IPS-20b (cell line): ENCODE results near the gene RTP2.

Source experiments
- H3K27ac ChIP-seq: one replicate; pipeline ENCODE4 v1.5.1; 2013; ENCODE audit warnings: low read length
- H3K27me3 ChIP-seq: 2 replicates; pipeline ENCODE4 v1.6.1; 2013; ENCODE audit warnings: mild to moderate bottlenecking, low read length, inconsistent platforms; ENCODE audit not compliant: insufficient read depth
- H3K36me3 ChIP-seq: 2 replicates; pipeline ENCODE4 v1.6.1; 2013; ENCODE audit warnings: low read depth, mild to moderate bottlenecking, inconsistent platforms, low read length, moderate library complexity; ENCODE audit not compliant: insufficient read depth
- H3K4me1 ChIP-seq: 2 replicates; pipeline ENCODE4 v1.6.1; 2013; ENCODE audit warnings: mild to moderate bottlenecking, control low read depth, inconsistent platforms, low read length, moderate library complexity; ENCODE audit not compliant: insufficient read depth
- H3K4me3 ChIP-seq: 2 replicates; pipeline ENCODE4 v1.5.1; 2013; ENCODE audit warnings: mild to moderate bottlenecking, low read length, inconsistent platforms
- H3K9ac ChIP-seq: 2 replicates; pipeline ENCODE4 v1.6.1; 2013; ENCODE audit warnings: low read depth, mild to moderate bottlenecking, inconsistent platforms, low read length, moderate library complexity
- H3K9me3 ChIP-seq: 2 replicates; pipeline ENCODE4 v1.6.1; 2013; ENCODE audit warnings: mild to moderate bottlenecking, low read depth, low read length, inconsistent platforms; ENCODE audit not compliant: insufficient read depth

RTP2 gene

DNA sequence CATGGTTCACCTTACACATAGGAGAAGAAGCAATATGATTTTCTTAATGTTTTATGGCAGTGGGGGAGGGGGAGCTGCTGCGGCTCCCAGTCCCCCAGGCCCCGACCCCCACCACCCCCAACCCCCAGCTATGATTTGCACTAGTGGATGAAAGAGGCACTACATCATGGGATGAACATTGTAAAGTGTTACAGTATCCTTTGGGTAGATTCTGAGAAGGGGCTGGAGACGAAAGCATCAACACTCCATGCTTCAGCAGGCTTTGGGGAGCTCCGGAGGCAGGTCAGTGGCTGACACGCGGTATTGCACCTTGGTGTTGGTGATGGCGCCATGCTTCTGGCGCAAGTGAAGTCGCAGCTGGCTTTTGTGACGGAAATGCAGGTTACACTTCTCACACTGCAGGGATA lies 19.9 kb upstream of the RTP2 start:
- Histone ChIP-seq H3K4me3 (no peak overlapping the region), H3K9ac (no peak overlapping the region), H3K9me3 (no peaks in the 10 kb centered on the region), H3K27ac (no peak overlapping the region), H3K36me3 (peaks cover 12% of the 10 kb centered on the region), H3K27me3 (no peaks in the 10 kb centered on the region), H3K4me1 (peaks cover 4% of the 10 kb centered on the region; the same call in 1 of the 2 replicates)

DNA sequence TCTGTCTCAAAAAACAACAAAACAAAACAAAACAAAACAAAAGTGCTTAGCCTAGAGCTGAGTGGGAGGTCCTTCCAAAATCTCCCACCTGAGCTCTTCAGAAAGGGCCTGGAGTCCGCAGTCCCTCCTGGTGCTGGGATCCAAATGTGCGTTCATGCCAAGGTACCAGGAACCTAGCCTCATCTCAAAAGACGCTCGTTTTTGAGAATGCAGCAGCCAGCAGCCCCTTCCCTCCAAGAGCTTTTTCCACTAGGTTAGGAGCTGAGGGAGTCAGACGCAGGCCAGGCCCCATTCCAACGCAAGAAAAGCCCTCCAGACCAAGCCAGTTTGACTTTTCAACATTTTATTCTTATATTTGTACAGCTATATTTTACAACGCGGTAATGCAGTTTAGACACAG lies 18.7 kb upstream of the RTP2 start:
- H3K4me1 ChIP-seq, result peaks cover 4% of the 10 kb centered on the region; the same call in 1 of the 2 replicates
- H3K4me3 ChIP-seq, result no peak overlapping the region
- H3K27ac ChIP-seq, result no peak overlapping the region
- H3K36me3 ChIP-seq, result peaks cover 7% of the 10 kb centered on the region; the same call in 1 of the 2 replicates
- H3K9ac ChIP-seq, result no peak overlapping the region
- H3K9me3 ChIP-seq, result no peaks in the 10 kb centered on the region
- H3K27me3 ChIP-seq, result no peaks in the 10 kb centered on the region

DNA sequence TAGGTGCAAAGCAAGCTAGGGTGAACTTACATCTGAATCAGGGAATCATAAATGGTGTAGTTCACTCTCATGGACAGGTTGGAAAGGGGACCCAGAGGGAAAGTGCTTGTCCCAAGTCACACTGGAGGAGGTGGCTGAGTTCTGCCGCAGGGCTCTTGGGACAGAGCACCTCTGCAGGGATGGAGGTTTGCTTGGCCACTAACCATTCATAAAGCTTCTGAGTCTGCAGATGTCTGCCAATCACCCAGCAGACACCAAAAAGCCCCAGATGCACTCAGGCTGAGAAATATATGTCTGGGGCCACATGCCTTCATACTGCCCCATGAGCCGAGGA lies 17.9 kb upstream of the RTP2 start:
- Histone ChIP-seq H3K4me3 (no peak overlapping the region), H3K9ac (no peak overlapping the region), H3K36me3 (peaks cover 7% of the 10 kb centered on the region; the same call in 1 of the 2 replicates), H3K9me3 (no peaks in the 10 kb centered on the region), H3K27ac (no peak overlapping the region), H3K4me1 (peaks cover 4% of the 10 kb centered on the region; the same call in 1 of the 2 replicates), H3K27me3 (no peaks in the 10 kb centered on the region)

DNA sequence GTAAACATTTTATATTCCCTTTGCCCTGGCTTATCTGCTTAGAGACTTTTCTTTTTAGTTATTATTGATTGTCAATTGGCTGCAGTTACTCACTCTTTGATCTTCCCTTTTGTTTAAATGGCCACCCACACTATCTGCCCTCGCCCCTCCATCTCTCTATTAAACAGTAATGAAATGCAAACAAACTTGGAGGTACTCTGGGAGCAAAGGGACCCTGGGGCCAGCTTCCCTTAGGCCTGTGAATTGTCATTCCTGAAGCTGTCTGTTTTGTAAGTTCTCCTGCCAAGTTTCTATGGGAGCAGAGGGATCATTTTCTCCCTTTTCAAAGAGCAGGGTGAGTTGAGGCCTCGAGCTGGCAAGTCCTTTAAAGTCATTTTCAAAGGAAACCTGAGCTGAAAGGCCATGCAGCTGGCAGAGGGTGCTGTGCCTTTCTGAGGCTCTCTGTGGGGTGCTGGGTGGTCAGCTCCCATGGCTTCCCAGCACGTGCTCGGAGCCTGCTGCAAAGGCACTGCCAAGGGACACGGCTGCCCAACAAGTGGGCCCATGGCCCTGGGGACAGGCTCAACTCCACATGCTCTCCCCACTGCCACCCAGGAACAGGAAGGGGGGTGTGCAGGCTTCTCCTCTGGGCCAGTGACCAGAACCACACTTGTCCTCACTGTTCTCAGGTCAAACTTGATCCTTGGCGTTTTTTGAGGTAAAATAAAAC lies 17.4 kb upstream of the RTP2 start:
- H3K36me3 ChIP-seq, result peaks cover 7% of the 10 kb centered on the region; the same call in 1 of the 2 replicates
- H3K27ac ChIP-seq, result no peak overlapping the region
- peaks cover 4% of the 10 kb centered on the region; the same call in 1 of the 2 replicates for H3K4me1 ChIP-seq
- H3K4me3 ChIP-seq, result no peak overlapping the region
- H3K27me3 ChIP-seq, result no peaks in the 10 kb centered on the region
- H3K9me3 ChIP-seq, result no peaks in the 10 kb centered on the region
- no peak overlapping the region for H3K9ac ChIP-seq

- Histone ChIP-seq H3K27ac (no peak overlapping the region), H3K9me3 (no peaks in the 10 kb centered on the region), H3K36me3 (peaks cover 5% of the 10 kb centered on the region; the same call in 1 of the 2 replicates), H3K4me1 (peaks cover 4% of the 10 kb centered on the region; the same call in 1 of the 2 replicates), H3K9ac (no peak overlapping the region), H3K4me3 (no peak overlapping the region), H3K27me3 (no peaks in the 10 kb centered on the region)
These were observed 16.4 kb upstream of the RTP2 start for GRCh38 chr3:187718802-187719201.

DNA sequence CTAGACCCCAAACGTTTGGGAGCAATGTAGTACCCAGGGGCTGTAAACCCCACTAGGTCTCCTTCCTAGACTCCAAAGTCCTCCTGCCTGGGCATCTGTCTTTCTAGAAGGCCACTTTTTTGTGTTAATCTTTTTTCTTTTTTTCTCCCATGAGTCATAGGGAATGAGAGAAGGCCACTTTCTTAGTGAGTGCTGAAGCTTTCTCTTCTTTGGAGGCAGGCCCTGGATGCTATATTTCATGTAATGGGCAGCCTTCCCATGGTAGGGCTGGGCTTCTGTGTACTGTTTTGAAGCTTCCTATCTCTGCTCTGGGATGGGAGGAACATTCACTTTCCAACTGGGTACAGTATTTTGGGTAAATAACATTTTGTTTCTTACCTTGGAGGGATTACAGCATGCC lies 15.2 kb upstream of the RTP2 start:
- Histone ChIP-seq H3K4me1 (peaks cover 4% of the 10 kb centered on the region; the same call in 1 of the 2 replicates), H3K9ac (no peak overlapping the region), H3K27me3 (no peaks in the 10 kb centered on the region), H3K4me3 (no peak overlapping the region), H3K9me3 (no peaks in the 10 kb centered on the region), H3K27ac (no peak overlapping the region), H3K36me3 (peaks cover 4% of the 10 kb centered on the region; the same call in 1 of the 2 replicates)

DNA sequence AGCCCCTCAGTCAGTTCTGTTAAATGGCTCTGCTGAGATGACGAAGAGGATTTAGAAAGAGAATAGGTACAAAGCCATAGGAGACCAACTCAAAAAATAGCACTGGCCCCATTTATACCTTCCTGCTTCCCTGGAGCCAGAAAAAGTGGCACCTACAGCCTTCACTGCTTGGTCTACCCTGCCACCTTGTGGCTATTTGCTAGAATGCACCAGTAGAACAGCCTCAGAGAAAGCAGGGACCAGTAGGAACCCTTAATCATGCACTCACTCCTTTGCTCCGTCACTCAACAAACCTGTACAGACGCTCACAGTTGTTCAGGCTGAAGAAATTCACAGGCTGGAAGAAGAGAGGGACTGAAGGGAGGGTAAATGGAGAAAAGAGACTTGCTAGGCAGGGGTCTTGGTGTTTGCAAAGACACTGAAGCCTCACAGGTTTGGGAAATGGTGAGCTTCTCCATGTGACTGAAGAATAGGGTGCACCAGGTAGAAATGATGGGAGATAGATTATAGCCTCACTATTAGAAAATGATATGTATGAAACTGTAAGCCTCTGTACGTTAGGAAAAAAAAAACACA lies 12.1 kb upstream of the RTP2 start:
- peaks cover 1% of the 10 kb centered on the region; the same call in 1 of the 2 replicates for H3K4me1 ChIP-seq
- H3K27ac ChIP-seq, result no peak overlapping the region
- H3K9me3 ChIP-seq, result no peaks in the 10 kb centered on the region
- H3K27me3 ChIP-seq, result no peaks in the 10 kb centered on the region
- no peak overlapping the region for H3K4me3 ChIP-seq
- H3K36me3 ChIP-seq, result no peaks in the 10 kb centered on the region
- no peak overlapping the region for H3K9ac ChIP-seq

- no peaks in the 10 kb centered on the region for H3K27me3 ChIP-seq
- no peaks in the 10 kb centered on the region; the same call in 1 of the 2 replicates for H3K4me1 ChIP-seq
- H3K27ac ChIP-seq, result no peak overlapping the region
- no peak overlapping the region for H3K9ac ChIP-seq
- H3K9me3 ChIP-seq, result no peaks in the 10 kb centered on the region
- H3K4me3 ChIP-seq, result no peak overlapping the region
- H3K36me3 ChIP-seq, result no peaks in the 10 kb centered on the region
These were observed 11.1 kb upstream of the RTP2 start for GRCh38 chr3:187713504-187713903.

DNA sequence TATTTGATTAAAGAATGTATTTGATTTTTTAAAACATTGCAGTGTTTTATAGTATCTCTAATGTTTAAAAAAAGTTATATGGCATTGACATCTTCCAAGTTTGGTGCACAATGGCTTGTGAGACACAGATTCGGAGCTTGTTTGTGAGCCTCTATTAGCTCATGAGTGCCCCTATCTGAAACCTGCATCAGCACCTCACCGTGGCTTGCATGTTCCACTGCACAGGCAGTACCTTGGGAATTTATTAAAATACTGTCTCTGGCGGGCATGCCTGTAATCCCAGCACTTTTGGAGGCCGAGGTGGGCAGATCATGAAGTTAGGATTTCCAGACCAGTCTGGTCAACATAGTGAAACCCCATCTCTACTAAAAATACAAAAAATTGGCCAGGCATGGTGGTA lies 6.8 kb upstream of the RTP2 start:
- H3K36me3 ChIP-seq, result no peaks in the 10 kb centered on the region
- H3K9me3 ChIP-seq, result no peaks in the 10 kb centered on the region
- no peaks in the 10 kb centered on the region for H3K27me3 ChIP-seq
- H3K4me3 ChIP-seq, result no peak overlapping the region
- no peak overlapping the region for H3K27ac ChIP-seq
- H3K4me1 ChIP-seq, result no peaks in the 10 kb centered on the region; the same call in 1 of the 2 replicates
- no peak overlapping the region for H3K9ac ChIP-seq

- H3K27me3 ChIP-seq, result no peaks in the 10 kb centered on the region
- no peaks in the 10 kb centered on the region for H3K9me3 ChIP-seq
- H3K4me3 ChIP-seq, result no peak overlapping the region
- H3K36me3 ChIP-seq, result no peaks in the 10 kb centered on the region
- no peaks in the 10 kb centered on the region for H3K4me1 ChIP-seq
- no peak overlapping the region for H3K9ac ChIP-seq
- no peak overlapping the region for H3K27ac ChIP-seq
These were observed 6.3 kb upstream of the RTP2 start for GRCh38 chr3:187708696-187709095.

DNA sequence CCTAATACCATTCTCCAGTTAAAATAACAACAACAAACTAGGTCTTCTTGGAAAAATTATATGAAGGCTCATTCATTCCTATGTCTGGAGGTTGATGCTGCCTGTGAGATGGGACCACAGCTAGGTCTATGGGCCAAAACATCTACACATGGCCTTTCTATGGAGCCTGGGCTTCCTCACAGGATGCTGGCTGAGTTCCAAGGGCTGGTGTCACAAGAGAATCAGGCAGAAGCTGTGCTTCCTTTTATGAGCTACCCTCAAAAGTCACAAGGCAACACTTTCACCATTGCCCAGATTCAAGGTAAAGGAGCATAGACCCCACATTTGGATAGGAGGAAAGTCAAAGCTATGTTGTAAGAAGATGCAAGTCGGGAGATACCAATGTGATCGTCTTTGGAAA lies 4.6 kb upstream of the RTP2 start:
- Histone ChIP-seq H3K9me3 (no peaks in the 10 kb centered on the region), H3K27me3 (no peaks in the 10 kb centered on the region), H3K4me1 (no peaks in the 10 kb centered on the region), H3K9ac (no peak overlapping the region), H3K4me3 (no peak overlapping the region), H3K27ac (no peak overlapping the region), H3K36me3 (no peaks in the 10 kb centered on the region)

- no peaks in the 10 kb centered on the region for H3K4me1 ChIP-seq
- no peaks in the 10 kb centered on the region for H3K27me3 ChIP-seq
- no peaks in the 10 kb centered on the region for H3K9me3 ChIP-seq
- H3K36me3 ChIP-seq, result no peaks in the 10 kb centered on the region
- no peak overlapping the region for H3K9ac ChIP-seq
- no peak overlapping the region for H3K27ac ChIP-seq
- H3K4me3 ChIP-seq, result no peak overlapping the region
These were observed 2.8 kb upstream of the RTP2 start for GRCh38 chr3:187705164-187705563.
